Vagina (tissue), 2 donors: Measurements from ENCODE around the gene CCSER1.

Experiments used
- CTCF ChIP-seq, 3 experiments: fragments of 450-650 bp in 2 of 3; fragments of 200-600 bp in 1 of 3; sonication (generic) in 1 of 3; IDR thresholded peaks; one replicate each; pipeline ENCODE4 v1.5.1; 2017 to 2019; ENCODE audit warnings: antibody characterized with exemption in 3 of 3, mild to moderate bottlenecking in 2 of 3, moderate library complexity in 2 of 3
- POLR2A ChIP-seq, 2 donors: fragments of 450-650 bp; IDR thresholded peaks; one replicate each; pipeline ENCODE4 v1.6.1; 2017; ENCODE audit warnings: antibody characterized with exemption in 2 of 2, mild to moderate bottlenecking in 2 of 2, moderate library complexity in 2 of 2

- no peak for TF ChIP-seq CTCF (IDR thresholded peaks at IDR 0.05)
- no peak for TF ChIP-seq POLR2A (IDR thresholded peaks at IDR 0.05)
Observed at GRCh38 chr4:91099666-91100065, 972.5 kb downstream of the CCSER1 start.
